ENCODE measurements around the gene CDH4.

DNA sequence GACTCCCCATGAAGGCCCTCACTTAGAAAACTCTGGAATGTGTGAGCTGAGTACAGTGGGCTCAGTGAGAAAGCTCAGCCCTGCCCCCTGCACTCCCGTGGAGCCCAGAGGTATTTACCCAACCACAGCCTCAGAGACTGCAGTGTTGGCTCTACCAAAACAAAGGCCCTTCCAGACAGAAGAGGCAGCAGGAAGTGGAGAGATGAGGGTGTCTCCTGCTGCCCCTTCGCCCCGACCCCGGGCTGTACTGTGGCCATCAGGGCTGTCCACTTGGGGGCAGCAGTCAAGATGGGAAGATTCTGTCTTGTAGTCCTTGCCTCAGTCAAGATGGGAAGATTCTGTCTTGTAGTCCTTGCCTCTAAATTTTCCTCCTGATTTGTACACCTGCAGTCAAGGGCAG, 472.3 kb downstream of the CDH4 start:
- no peak for TF ChIP-seq EZH2 (IDR thresholded peaks at IDR 0.05)
- TF ChIP-seq, protein P1, sequence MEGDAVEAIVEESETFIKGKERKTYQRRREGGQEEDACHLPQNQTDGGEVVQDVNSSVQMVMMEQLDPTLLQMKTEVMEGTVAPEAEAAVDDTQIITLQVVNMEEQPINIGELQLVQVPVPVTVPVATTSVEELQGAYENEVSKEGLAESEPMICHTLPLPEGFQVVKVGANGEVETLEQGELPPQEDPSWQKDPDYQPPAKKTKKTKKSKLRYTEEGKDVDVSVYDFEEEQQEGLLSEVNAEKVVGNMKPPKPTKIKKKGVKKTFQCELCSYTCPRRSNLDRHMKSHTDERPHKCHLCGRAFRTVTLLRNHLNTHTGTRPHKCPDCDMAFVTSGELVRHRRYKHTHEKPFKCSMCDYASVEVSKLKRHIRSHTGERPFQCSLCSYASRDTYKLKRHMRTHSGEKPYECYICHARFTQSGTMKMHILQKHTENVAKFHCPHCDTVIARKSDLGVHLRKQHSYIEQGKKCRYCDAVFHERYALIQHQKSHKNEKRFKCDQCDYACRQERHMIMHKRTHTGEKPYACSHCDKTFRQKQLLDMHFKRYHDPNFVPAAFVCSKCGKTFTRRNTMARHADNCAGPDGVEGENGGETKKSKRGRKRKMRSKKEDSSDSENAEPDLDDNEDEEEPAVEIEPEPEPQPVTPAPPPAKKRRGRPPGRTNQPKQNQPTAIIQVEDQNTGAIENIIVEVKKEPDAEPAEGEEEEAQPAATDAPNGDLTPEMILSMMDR (IDR thresholded peaks at IDR 0.05): peak; percentile 62

All from neural progenitor cell (in vitro differentiated cells).